ENCODE results near the gene MAP2K7. TPM values are rescaled to one million over a fixed set of nuclear protein-coding genes. Genes with fewer than 3 reads are reported as not detected.

MAP2K7 gene
- total RNA-seq, 1 experiment from 2014 or later = 54.0 TPM

GRCh38 chr19:7909471-7910067 lies 5.9 kb downstream of the MAP2K7 start:
- TF ChIP-seq EZH2 (IDR thresholded peaks at IDR 0.05; ENCODE audit: low read depth) (no peak), CTCF (conservative IDR thresholded peaks at IDR 0.05) (no peak)
- no TSS peak for BruUV-seq (replicated peaks)

GRCh38 chr19:7910321-7911161 lies 6.9 kb downstream of the MAP2K7 start:
- no peaks in the 10 kb centered on the region for H3K9me2 ChIP-seq (ENCODE audit: insufficient read depth)
- H4K20me1 ChIP-seq (ENCODE audit: insufficient read depth) = peaks cover 57% of the 10 kb centered on the region
- peaks cover 3% of the 10 kb centered on the region; the same call in 1 of the 2 replicates for H3K27me3 ChIP-seq (ENCODE audit: insufficient read depth, low read depth)
- TF ChIP-seq CTCF (conservative IDR thresholded peaks at IDR 0.05) = no peak
- no peak for TF ChIP-seq EZH2 (IDR thresholded peaks at IDR 0.05; ENCODE audit: low read depth)
- H2AFZ ChIP-seq = no peak overlapping the region
- no peaks in the 10 kb centered on the region for H3K4me1 ChIP-seq (replicated peaks; ENCODE audit: insufficient read depth)
- H3F3A ChIP-seq (ENCODE audit: insufficient read depth, low read depth) = peaks cover 11% of the 10 kb centered on the region; the same call in 1 of the 2 replicates
- peaks cover 24% of the 10 kb centered on the region for H3K79me2 ChIP-seq (ENCODE audit: low read depth)
- H3K4me2 ChIP-seq = no peak overlapping the region
- intact Hi-C loops (cut with micrococcal nuclease; ENCODE audit: unreplicated experiment) = no loop called here
- ChIA-PET POLR2A (ENCODE audit: unreplicated experiment) (no interaction called here), CTCF (no interaction called here)
- H3K27ac ChIP-seq = no peak overlapping the region
- H3K4me3 ChIP-seq = no peak overlapping the region
- H3K9me3 ChIP-seq (ENCODE audit: insufficient read depth, low read depth) = no peaks in the 10 kb centered on the region
- BruUV-seq (replicated peaks) = no TSS peak
- 0 out of 2 replicates have a peak, but pooled peaks cover 7% of the 10 kb centered on the region for H3K36me3 ChIP-seq (ENCODE audit: low read depth)
- DNase-seq = no peak

More at GRCh38 chr19:7909471-7910067, 5.9 kb downstream of the MAP2K7 start:
- no peak overlapping the region for H3K4me3 ChIP-seq
- no peaks in the 10 kb centered on the region for H3K9me3 ChIP-seq (ENCODE audit: insufficient read depth, low read depth)
- ChIA-PET CTCF (no interaction called here), POLR2A (ENCODE audit: unreplicated experiment) (no interaction called here)
- H3K27me3 ChIP-seq (ENCODE audit: insufficient read depth, low read depth) = no peaks in the 10 kb centered on the region
- peaks cover 8% of the 10 kb centered on the region; the same call in 1 of the 2 replicates for H3K4me1 ChIP-seq (replicated peaks; ENCODE audit: insufficient read depth)
- H3K36me3 ChIP-seq (ENCODE audit: low read depth) = 0 out of 2 replicates have a peak, but pooled peaks cover 7% of the 10 kb centered on the region
- H2AFZ ChIP-seq = no peak overlapping the region
- intact Hi-C loops (cut with micrococcal nuclease; ENCODE audit: unreplicated experiment) = no loop called here
- H4K20me1 ChIP-seq (ENCODE audit: insufficient read depth) = peaks cover 61% of the 10 kb centered on the region
- no peaks in the 10 kb centered on the region for H3K9me2 ChIP-seq (ENCODE audit: insufficient read depth)
- H3K27ac ChIP-seq = no peak overlapping the region
- peaks cover 9% of the 10 kb centered on the region; the same call in 1 of the 2 replicates for H3F3A ChIP-seq (ENCODE audit: insufficient read depth, low read depth)
- no peak overlapping the region for H3K4me2 ChIP-seq
- DNase-seq = no peak
- peaks cover 34% of the 10 kb centered on the region for H3K79me2 ChIP-seq (ENCODE audit: low read depth)

GRCh38 chr19:7911508-7912143 lies 7.9 kb downstream of the MAP2K7 start:
- TF ChIP-seq CTCF (conservative IDR thresholded peaks at IDR 0.05) (no peak), EZH2 (IDR thresholded peaks at IDR 0.05; ENCODE audit: low read depth) (no peak)
- Histone ChIP-seq H3K36me3 (ENCODE audit: low read depth) (0 out of 2 replicates have a peak, but pooled peaks cover 7% of the 10 kb centered on the region), H3K9me3 (ENCODE audit: insufficient read depth, low read depth) (no peaks in the 10 kb centered on the region), H2AFZ (no peak overlapping the region), H3K27me3 (ENCODE audit: insufficient read depth, low read depth) (peaks cover 12% of the 10 kb centered on the region; the same call in 1 of the 2 replicates), H3K4me1 (replicated peaks; ENCODE audit: insufficient read depth) (no peaks in the 10 kb centered on the region; the same call in 1 of the 2 replicates), H3K4me2 (no peak overlapping the region), H3K79me2 (ENCODE audit: low read depth) (peaks cover 13% of the 10 kb centered on the region), H3K27ac (no peak overlapping the region), H3F3A (ENCODE audit: insufficient read depth, low read depth) (peaks cover 8% of the 10 kb centered on the region; the same call in 1 of the 2 replicates), H4K20me1 (ENCODE audit: insufficient read depth) (peaks cover 46% of the 10 kb centered on the region), H3K4me3 (no peak overlapping the region), H3K9me2 (ENCODE audit: insufficient read depth) (no peaks in the 10 kb centered on the region)
- BruUV-seq (replicated peaks) = no TSS peak
- ChIA-PET CTCF (no interaction called here), POLR2A (ENCODE audit: unreplicated experiment) (no interaction called here)
- DNase-seq = no peak
- intact Hi-C loops (cut with micrococcal nuclease; ENCODE audit: unreplicated experiment) = no loop called here
